NT2/D1 (cell line): ENCODE data around the gene EPHA3.

Experiments
- YY1 ChIP-seq: IDR thresholded peaks from 2 replicates; pipeline ENCODE4 v1.6.1; 2011; ENCODE audit not compliant: insufficient read length, insufficient read depth
- ZNF274 ChIP-seq: IDR thresholded peaks from 2 replicates; pipeline ENCODE4 v1.6.1; 2011; ENCODE audit warnings: mild to moderate bottlenecking, low read depth, low read length

GRCh38 chr3:89358281-89358680, 250.9 kb downstream of the EPHA3 start:
- TF ChIP-seq YY1: no peak
- no peak for TF ChIP-seq ZNF274
